Right lobe of liver (tissue), 4 donors: Measurements from ENCODE around the gene KCNN1.

Source experiments
- POLR2A ChIP-seq: fragments of 450-650 bp; IDR thresholded peaks from one replicate; pipeline ENCODE4 v1.6.1; 2017; ENCODE audit warnings: antibody characterized with exemption, mild to moderate bottlenecking
- TF ChIP-seq, protein P1 (sequence below), 4 donors: fragments of 200-600 bp in 3 of 4; fragments of 450-650 bp in 1 of 4; IDR thresholded peaks; one replicate each; pipeline versions ENCODE4 v1.5.1 to v1.8.0; 2016 to 2022; ENCODE audit warnings: antibody characterized with exemption in 4 of 4, mild to moderate bottlenecking in 2 of 4
- donor health status: DM: no; HTN: no; CAD: no.
- donor health status: DM: no; HTN: no; CAD: no.
- donor health status: DM: no; HTN: yes; CAD: no.

DNA sequence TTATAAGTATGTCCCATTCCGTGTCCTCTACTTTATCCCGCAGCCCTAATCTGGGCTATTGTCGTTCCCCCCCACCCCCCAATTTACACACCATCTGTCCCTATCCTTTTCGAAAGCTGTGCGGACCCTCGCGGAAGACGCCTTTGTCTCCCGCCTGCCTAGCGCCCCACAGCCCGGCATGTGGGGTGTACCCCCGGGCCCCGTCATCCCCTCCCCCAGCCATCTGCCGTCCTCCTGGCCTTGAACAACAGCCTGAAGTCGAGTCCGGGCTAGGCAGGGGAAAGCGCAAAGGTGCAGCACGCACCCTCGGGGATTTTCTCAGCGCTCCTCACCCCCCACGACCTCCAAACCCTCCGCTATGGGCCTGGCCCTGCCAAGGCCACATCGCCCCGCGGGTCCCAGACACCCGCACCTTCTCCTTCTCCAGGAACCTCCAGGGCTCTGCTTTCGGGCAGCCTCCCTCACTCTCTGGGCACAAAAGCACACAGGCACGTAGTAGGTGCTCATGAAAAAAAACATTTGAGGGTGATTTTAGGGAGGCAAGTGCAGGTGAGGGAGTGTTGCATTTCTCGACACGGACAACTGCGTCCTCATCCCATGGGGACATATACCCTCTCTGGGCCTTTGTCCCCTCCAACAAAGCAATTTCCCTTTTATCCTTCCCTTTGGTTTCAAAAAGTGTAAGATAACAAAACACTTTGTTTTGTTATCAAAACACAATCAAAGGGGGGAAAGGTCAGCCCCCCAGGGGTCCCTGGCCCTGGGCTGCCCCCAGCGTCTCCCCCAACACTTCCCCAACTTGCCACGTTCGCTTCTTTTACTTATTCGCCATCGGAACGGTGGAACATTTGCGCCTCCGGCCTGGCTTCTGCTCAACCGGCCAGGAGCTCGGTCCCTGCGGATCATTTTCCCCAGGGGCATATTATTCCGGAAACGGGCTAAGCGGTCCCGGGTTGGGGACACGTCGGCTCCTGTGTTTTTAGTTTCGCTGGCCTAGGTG lies 17.7 kb upstream of the KCNN1 start:
- TF ChIP-seq, protein P1, sequence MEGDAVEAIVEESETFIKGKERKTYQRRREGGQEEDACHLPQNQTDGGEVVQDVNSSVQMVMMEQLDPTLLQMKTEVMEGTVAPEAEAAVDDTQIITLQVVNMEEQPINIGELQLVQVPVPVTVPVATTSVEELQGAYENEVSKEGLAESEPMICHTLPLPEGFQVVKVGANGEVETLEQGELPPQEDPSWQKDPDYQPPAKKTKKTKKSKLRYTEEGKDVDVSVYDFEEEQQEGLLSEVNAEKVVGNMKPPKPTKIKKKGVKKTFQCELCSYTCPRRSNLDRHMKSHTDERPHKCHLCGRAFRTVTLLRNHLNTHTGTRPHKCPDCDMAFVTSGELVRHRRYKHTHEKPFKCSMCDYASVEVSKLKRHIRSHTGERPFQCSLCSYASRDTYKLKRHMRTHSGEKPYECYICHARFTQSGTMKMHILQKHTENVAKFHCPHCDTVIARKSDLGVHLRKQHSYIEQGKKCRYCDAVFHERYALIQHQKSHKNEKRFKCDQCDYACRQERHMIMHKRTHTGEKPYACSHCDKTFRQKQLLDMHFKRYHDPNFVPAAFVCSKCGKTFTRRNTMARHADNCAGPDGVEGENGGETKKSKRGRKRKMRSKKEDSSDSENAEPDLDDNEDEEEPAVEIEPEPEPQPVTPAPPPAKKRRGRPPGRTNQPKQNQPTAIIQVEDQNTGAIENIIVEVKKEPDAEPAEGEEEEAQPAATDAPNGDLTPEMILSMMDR (IDR thresholded peaks at IDR 0.05), result no peak
- no peak for TF ChIP-seq POLR2A
